Activated CD4-positive, CD25-positive, alpha-beta regulatory T cell (primary cell): ENCODE results near the gene KRTAP13-2.

ENCODE experiments used
- DNase-seq, 4 experiments: peaks; one replicate each; lab custom pipeline; 2025; lab: John Stamatoyannopoulos, UW

The KRTAP13-2 gene, protein sequence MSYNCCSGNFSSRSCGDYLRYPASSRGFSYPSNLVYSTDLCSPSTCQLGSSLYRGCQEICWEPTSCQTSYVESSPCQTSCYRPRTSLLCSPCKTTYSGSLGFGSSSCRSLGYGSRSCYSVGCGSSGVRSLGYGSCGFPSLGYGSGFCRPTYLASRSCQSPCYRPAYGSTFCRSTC

DNA sequence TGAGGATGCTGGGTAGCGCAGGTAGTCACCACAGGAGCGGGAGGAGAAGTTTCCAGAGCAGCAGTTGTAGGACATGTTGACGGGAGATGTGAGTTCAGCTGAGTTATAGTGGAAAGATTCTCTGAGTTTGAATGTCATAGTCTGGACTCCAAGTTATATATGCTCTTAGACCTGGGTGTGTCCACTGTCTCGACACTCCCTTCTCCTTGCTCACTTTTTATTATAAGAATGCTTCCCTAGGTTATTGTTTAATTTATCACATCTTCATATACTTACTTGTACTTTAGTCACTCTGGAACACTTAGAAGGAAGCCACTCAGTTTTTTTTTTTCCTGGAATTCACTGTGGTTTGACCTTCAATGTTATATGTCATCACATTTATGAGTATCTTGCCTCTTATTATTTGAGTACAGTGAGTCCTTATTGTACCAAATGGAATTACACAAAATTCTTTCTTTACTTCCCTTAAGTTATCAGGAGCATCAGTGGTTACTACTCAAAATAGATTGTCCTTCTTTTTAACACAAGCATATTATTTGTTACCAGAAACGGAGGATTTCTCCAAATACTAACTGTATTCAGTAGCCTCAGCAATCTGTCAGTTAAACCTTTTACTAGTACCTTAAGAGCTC lies at the start of gene KRTAP13-2:
Gene KRTAP13-2, minus strand, starts transcription at position 133 of the 632 bp plus-strand sequence. Its CDS starts 58 bp downstream, at position 75.
- DNase-seq, result no peak

DNA sequence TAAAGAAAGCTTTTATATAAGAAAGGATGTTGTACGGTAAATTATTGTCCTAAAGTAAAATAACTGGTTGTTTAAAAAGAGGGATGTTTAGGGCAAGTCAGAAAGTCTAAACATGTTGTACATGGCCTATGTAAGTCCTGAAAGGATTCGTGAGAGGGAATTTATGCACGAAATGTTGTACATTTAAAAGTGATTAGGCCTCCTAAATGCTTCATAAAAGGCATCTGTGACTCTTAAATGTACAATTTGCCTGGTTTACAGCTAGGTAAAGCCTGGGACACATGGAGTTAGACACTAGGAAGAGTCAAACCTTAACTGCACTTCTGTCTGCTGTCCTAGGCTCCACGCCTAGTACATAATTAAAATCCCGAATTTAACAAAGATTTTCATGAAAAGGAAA lies 43.9 kb upstream of the KRTAP13-2 start:
- DNase-seq, result no peak

- no peak for DNase-seq
Observed at GRCh38 chr21:30408782-30409494, 36.9 kb upstream of the KRTAP13-2 start.

- no peak for DNase-seq
Observed at GRCh38 chr21:30395731-30396130, 23.7 kb upstream of the KRTAP13-2 start, which contains the start of gene KRTAP13-1. KRTAP13-1 (plus strand) TSS chr21:30396031; CDS start chr21:30396087, 56 bp downstream.

- no peak for DNase-seq
Observed at GRCh38 chr21:30391492-30392025, 19.5 kb upstream of the KRTAP13-2 start.

- DNase-seq, result no peak
Observed at GRCh38 chr21:30382201-30382600, 10.1 kb upstream of the KRTAP13-2 start.

DNA sequence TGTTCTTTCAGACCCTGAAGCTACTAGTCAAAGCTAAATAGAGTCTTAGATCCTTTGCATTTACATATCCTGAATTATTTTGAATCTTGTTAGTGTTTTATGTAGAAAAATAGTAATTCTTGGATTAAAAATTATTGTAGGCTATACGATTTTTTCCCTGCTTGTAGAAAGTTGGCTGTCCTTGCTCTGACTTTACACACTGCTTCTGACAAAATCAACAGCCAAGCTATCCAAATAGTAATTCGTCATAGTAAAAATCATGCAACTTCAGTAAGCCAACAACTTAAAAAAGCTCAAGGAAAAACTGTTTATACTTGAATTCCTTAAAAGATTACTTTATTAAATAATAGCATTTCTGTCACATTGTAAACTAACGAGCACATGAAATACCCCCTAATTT lies 16.2 kb downstream of the KRTAP13-2 start:
- DNase-seq, result no peak

- no peak for DNase-seq
Observed at GRCh38 chr21:30354308-30355005, 17.6 kb downstream of the KRTAP13-2 start.

DNA sequence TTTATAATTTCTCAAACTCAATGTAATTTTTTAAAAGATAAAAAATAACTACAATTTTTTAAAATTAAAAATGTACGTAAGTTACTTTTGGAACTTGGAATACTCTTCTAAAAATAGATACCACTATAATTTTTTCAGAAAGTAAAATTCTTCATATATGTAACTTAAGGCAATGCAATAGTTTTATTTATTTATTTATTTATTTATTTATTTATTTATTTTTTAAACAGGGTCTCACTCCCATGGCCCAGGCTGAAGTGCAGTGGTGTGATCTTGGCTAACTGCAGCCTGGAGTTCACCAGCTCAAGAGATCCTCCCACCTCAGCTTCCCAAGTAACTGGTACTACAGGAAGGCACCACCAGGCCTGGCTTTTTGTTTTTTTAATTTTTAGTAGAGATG lies 20.5 kb downstream of the KRTAP13-2 start:
- DNase-seq, result no peak

DNA sequence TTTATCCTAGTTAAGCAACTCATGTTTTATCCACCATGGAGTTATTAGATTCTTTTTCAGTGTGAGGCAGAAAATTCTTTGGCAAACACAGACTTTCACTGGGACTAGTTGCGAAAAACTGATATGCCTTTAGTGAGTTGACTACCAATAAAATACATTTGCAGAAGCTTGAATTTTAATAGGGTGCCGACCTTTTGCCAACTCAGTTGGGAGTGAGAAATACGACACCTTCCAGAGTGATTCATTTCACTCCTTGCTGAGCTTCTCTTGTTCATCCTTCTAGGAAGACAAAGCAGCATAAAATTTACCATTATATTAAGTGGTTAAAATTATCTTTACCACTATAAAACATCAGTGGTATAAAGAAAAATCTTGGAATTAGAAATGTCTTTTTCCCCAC lies 22.5 kb downstream of the KRTAP13-2 start:
- DNase-seq, result no peak

- DNase-seq, result no peak
Observed at GRCh38 chr21:30348506-30348905, 23.6 kb downstream of the KRTAP13-2 start, which contains the start of gene KRTAP23-1. KRTAP23-1 (minus strand) TSS chr21:30348606; CDS start chr21:30348606, 0 bp downstream.

- no peak for DNase-seq
Observed at GRCh38 chr21:30345014-30345413, 27.1 kb downstream of the KRTAP13-2 start.

DNA sequence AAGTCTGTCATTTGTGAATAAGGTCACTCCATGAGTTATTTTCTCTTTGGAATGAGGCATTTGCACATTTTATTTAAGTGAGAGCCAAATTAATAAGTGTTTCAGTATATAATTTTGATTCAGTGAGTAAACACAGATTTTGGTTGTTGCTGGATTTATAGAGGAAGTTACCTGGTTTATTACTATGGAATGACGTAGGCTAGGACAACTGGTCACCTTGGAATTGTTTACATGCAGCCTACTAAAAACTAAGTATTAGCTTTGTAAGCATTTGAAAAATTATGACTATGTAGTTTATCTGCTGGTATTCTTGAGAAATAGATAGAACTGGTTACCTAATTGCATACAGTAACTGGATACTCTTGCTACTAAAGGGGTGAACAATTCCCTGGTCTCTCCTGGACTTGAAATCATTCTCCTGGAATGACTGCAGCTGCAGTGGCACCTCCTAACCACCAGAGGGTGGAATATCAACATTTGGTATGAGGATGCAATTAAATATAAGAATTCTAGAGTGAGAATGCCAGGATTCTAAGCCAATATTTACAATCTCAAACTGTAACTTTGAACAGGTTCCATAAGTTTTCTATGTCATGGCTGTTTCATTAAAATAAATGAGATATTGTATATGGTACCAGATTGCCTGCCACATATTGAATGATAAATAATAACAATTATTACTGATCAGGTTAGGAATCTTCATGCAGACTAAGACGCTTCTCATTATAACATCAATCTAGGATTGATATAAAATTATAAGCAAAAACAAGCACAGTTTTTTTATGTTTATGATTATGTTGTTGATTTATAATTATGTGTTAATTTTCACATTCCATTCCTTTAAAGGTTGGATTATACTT lies 31.1 kb downstream of the KRTAP13-2 start:
- peak in 1 of 4 experiments; percentile 2 for DNase-seq

GRCh38 chr21:30338717-30339116 lies 33.4 kb downstream of the KRTAP13-2 start:
- no peak for DNase-seq

DNA sequence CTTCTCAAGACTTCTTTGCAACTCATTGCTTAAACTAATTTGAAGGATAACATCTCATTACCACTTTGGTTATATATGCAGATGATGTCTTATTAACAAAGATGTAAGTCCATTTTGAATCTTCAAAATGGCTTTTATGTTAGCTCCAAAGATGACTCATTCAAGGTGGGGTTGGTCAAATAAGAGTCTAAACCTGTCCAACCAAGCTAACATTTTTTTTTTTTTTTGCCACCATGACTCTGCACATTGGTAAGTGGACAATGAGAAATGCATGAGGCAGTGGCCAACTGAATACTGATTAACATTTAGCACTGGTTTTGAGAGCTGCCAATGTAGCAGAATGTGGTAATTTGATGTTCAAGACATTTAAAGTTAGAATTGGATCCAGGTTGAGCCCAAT lies 34.3 kb downstream of the KRTAP13-2 start:
- no peak for DNase-seq

DNA sequence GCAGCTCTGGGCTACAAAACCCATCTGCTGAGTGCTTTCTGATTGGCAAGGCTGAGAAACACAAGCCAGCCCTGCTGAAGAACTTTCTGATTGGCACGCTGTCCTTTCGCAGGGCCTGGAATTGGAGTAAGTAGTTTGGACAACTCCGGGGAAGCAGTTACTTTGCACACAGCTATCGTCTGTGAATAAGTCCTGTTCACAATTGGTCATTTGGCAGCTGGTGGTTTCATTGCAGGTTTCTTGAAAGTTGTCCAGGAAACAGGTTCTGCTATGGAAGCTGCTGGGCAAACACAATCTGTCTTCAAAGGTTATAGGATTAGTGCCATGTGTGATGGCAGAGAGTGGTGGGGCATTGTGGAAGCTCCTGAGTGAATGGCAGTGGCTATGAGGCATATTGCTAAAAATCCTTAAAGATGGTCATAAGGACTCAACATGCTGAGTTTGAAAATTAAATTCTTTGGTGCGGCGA lies 34.8 kb downstream of the KRTAP13-2 start, which contains the start of gene KRTAP27-1:
Gene KRTAP27-1, minus strand, starts transcription at position 419 of the 469 bp plus-strand sequence. Its CDS starts 26 bp downstream, at position 393.
- no peak for DNase-seq

GRCh38 chr21:30336596-30336995 lies 35.5 kb downstream of the KRTAP13-2 start:
- DNase-seq, result no peak

DNA sequence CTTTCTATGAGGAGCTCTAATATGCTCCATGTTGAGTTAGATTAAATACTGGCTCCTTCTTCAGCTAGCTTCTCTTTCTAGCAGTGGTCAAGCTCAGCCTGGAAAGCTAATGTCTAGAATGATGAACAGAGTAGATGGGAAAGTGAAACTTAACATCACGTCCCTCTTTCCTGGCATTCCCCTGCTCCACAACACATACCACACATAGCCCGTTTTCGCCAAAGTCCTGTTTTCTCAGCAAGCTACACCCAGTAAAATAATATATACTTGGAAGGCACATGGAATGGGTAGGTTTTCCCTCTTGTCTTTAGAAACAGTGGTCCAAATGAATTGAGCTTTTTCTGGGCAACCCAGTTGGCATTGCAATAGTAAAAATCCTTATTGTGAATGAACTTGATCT lies 38.3 kb downstream of the KRTAP13-2 start:
- DNase-seq, result no peak

DNA sequence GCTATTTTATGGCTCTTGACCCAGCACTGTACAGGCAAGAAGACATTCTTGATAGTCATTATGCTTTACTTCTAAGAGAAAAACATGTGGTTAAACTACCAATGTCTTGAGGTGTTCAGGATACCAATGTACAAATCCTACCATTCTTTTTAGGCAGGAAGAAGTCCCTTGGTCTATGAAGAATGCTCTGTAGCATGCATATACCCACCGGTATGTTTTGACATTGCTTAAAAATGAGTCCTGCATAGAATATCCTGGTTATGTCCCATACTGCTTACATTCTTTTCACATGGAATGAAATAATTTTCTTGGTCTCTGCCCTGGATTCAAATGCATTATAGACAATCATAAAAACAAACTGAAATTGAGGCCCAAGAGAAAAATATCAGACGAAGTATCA lies 39.4 kb downstream of the KRTAP13-2 start:
- DNase-seq, result no peak

DNA sequence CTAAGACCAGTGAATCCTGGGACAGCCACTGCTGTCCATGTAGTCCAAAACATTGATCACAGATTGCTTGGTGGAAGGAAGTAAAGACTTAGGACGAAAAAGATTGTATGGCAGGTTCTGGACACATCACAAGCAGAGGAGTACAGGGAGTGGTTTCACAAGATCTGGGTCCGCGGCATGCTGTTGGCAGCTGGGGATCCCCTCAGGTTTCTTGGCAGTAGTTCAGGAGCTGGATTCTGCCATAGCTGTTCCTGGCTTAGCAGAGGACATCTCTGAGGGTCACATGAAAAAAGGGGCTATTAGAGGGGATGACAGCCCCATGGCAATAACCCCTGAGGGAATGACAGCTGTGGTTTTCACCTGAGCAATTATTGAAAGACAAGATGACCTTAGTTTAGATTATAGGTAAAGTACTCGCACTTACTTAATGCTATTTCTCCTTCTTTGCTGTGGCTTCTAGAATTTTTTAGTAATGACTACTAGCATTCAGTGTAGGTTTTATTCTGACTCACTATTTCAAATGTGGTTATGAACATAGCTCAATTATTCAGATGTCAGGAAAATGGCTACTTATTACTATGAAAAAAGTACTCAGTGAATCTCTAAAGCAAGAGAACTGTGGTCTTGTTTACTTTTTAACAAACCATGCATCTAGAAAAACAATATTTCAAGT lies 42.7 kb downstream of the KRTAP13-2 start:
- DNase-seq, result no peak
